GM21367 (cell line): Measurements from ENCODE around the gene NGRN.

ENCODE experiments used
- ATAC-seq: cut with Tn5 transposase; IDR thresholded peaks from one replicate; pipeline ENCODE4 v1.9.1; 2021; ENCODE audit not compliant: unreplicated experiment

NGRN gene

GRCh38 chr15:90315278-90315982 lies 50.0 kb downstream of the NGRN start:
- ATAC-seq, result no peak

GRCh38 chr15:90316139-90316538 lies 50.7 kb downstream of the NGRN start:
- no peak for ATAC-seq

- no peak for ATAC-seq
These were observed 53.1 kb downstream of the NGRN start for GRCh38 chr15:90318591-90318990.

GRCh38 chr15:90320062-90320884 lies 54.8 kb downstream of the NGRN start:
- no peak for ATAC-seq

GRCh38 chr15:90320885-90321278 lies 55.4 kb downstream of the NGRN start:
- no peak for ATAC-seq
